GM12891 (cell line): ENCODE results near the gene NKX1-2.

Experiments used
- PAX5 ChIP-seq: IDR thresholded peaks from 2 replicates; pipeline ENCODE4 v1.6.1; 2011; ENCODE audit warnings: low read length, moderate library complexity, mild to moderate bottlenecking; ENCODE audit not compliant: insufficient read depth, severe bottlenecking
- POLR2A ChIP-seq: IDR thresholded peaks from 2 replicates; pipeline ENCODE4 v1.6.1; 2011; ENCODE audit warnings: low read depth, low read length, control low read depth
- POLR2AphosphoS5 ChIP-seq: IDR thresholded peaks from 2 replicates; pipeline ENCODE4 v1.6.1; 2011; ENCODE audit warnings: low read depth, low read length, control low read depth
- POU2F2 ChIP-seq: IDR thresholded peaks from 2 replicates; pipeline ENCODE4 v1.6.1; 2011; ENCODE audit warnings: low read depth, mild to moderate bottlenecking, control low read depth, low read length, moderate library complexity
- SPI1 ChIP-seq: IDR thresholded peaks from 2 replicates; pipeline ENCODE4 v1.6.1; 2011; ENCODE audit warnings: low read depth, low read length, control low read depth
- TAF1 ChIP-seq: IDR thresholded peaks from 2 replicates; pipeline ENCODE4 v1.6.1; 2011; ENCODE audit warnings: low read depth, low read length, control low read depth

GRCh38 chr10:124473070-124473469 is 23.2 kb upstream of the NKX1-2 start:
- TF ChIP-seq POLR2A (no peak), SPI1 (no peak), TAF1 (no peak), POU2F2 (no peak), POLR2AphosphoS5 (no peak), PAX5 (no peak)
